IMR-90 (cell line): ENCODE data around the gene MICAL3. TPM values are rescaled to one million over a fixed set of nuclear protein-coding genes. Genes with fewer than 3 reads are reported as not detected.
A peak's percentile ranks its signal among the peaks of the same experiment; 100 is the strongest.

Source experiments
- ATAC-seq: fragments of 200-7000 bp; cut with Tn5 transposase; 2 replicates; pipeline ENCODE4 v1.9.1; 2020; ENCODE audit warnings: low read depth, mild to moderate bottlenecking, moderate library complexity
- BruUV-seq: library from RNA; stranded (reverse); fragments of 400-500 nt; replicated peaks from 2 replicates; lab custom pipeline; 2021; lab: Mats Ljungman, UMichigan
- CTCF ChIA-PET: fragments of 300-600 bp; formaldehyde crosslinking; extraction: SDS; loops from one replicate; lab custom pipeline; 2021; ENCODE audit warnings: antibody characterized with exemption; lab: Yijun Ruan, JAX
- POLR2A ChIA-PET: fragments of 300-600 bp; sonication (Branson Sonifier 250); formaldehyde crosslinking; loops from one replicate; lab custom pipeline; 2022; ENCODE audit warnings: antibody characterized with exemption; ENCODE audit not compliant: unreplicated experiment; lab: Charles Lee
- DNase-seq: peaks from one replicate; pipeline ENCODE4 v3.0.0; 2013
- H2AFZ ChIP-seq: replicated peaks from 2 replicates; pipeline ENCODE3; 2013; ENCODE audit warnings: low read length, mild to moderate bottlenecking; ENCODE audit not compliant: poor library complexity
- H2AK5ac ChIP-seq: 2 replicates; pipeline ENCODE4 v1.6.1; 2013; ENCODE audit warnings: low read depth, low read length, inconsistent platforms
- H2AK9ac ChIP-seq: replicated peaks from 2 replicates; pipeline ENCODE3; 2013; ENCODE audit warnings: mild to moderate bottlenecking, low read depth, low read length, moderate library complexity; ENCODE audit not compliant: poor library complexity
- H2BK120ac ChIP-seq: 2 replicates; pipeline ENCODE4 v1.6.1; 2013; ENCODE audit warnings: low read depth, low read length, inconsistent platforms
- H2BK15ac ChIP-seq: 3 replicates; pipeline ENCODE4 v1.6.1; 2013; ENCODE audit warnings: low read depth, low read length, inconsistent platforms
- H2BK20ac ChIP-seq: 2 replicates; pipeline ENCODE4 v1.6.1; 2013; ENCODE audit warnings: low read depth, mild to moderate bottlenecking, inconsistent platforms, low read length, moderate library complexity
- H2BK5ac ChIP-seq: 2 replicates; pipeline ENCODE4 v1.6.1; 2013; ENCODE audit warnings: mild to moderate bottlenecking, low read depth, low read length, inconsistent platforms; ENCODE audit not compliant: poor library complexity, severe bottlenecking
- H3K14ac ChIP-seq: replicated peaks from 2 replicates; pipeline ENCODE4 v1.6.1; 2013; ENCODE audit warnings: low read depth, low read length, inconsistent platforms
- H3K18ac ChIP-seq: 2 replicates; pipeline ENCODE4 v1.6.1; 2013; ENCODE audit warnings: low read depth, low read length, control low read depth
- H3K23ac ChIP-seq: 2 replicates; pipeline ENCODE4 v1.6.1; 2013; ENCODE audit warnings: low read depth, low read length, inconsistent platforms
- H3K27ac ChIP-seq: 2 replicates; pipeline ENCODE4 v1.5.1; 2013; ENCODE audit warnings: mild to moderate bottlenecking, control low read depth, low read length; ENCODE audit not compliant: insufficient read depth
- H3K27me3 ChIP-seq: 2 replicates; pipeline ENCODE4 v1.6.1; 2013; ENCODE audit warnings: low read length; ENCODE audit not compliant: control insufficient read depth, insufficient read depth
- H3K36me3 ChIP-seq: 2 replicates; pipeline ENCODE4 v1.6.1; 2013; ENCODE audit warnings: low read length, mixed read lengths; ENCODE audit not compliant: control insufficient read depth, insufficient read depth
- H3K4ac ChIP-seq: 2 replicates; pipeline ENCODE4 v1.6.1; 2013; ENCODE audit warnings: low read depth, low read length, inconsistent platforms
- H3K4me1 ChIP-seq: 2 replicates; pipeline ENCODE4 v1.6.1; 2013; ENCODE audit warnings: low read length, mixed read lengths; ENCODE audit not compliant: control insufficient read depth, insufficient read depth
- H3K4me2 ChIP-seq: 2 replicates; pipeline ENCODE4 v1.6.1; 2013; ENCODE audit warnings: low read depth, mild to moderate bottlenecking, control low read depth, low read length, moderate library complexity
- H3K4me3 ChIP-seq: 2 replicates; pipeline ENCODE4 v1.5.1; 2013; ENCODE audit warnings: low read depth, mild to moderate bottlenecking, control low read depth, low read length, moderate library complexity; ENCODE audit not compliant: insufficient read depth
- H3K56ac ChIP-seq: 2 replicates; pipeline ENCODE4 v1.6.1; 2013; ENCODE audit warnings: low read length, inconsistent platforms; ENCODE audit not compliant: insufficient read depth; ENCODE audit errors: extremely low read depth
- H3K79me1 ChIP-seq, 2 experiments: 2 replicates each; pipeline ENCODE4 v1.6.1; 2013; ENCODE audit warnings: low read length in 2 of 2, inconsistent platforms in 1 of 2, low read depth in 1 of 2
- H3K9ac ChIP-seq: 2 replicates; pipeline ENCODE4 v1.6.1; 2013; ENCODE audit warnings: low read depth, low read length, control low read depth
- H3K9me1 ChIP-seq: 2 replicates; pipeline ENCODE4 v1.6.1; 2013; ENCODE audit warnings: low read length, inconsistent platforms; ENCODE audit not compliant: insufficient read depth
- H3K9me3 ChIP-seq: 2 replicates; pipeline ENCODE4 v1.6.1; 2013; ENCODE audit warnings: low read length; ENCODE audit not compliant: control insufficient read depth, insufficient read depth
- H4K20me1 ChIP-seq: 2 replicates; pipeline ENCODE4 v1.6.1; 2013; ENCODE audit warnings: low read length, inconsistent platforms; ENCODE audit not compliant: insufficient read depth
- H4K5ac ChIP-seq: 2 replicates; pipeline ENCODE4 v1.6.1; 2013; ENCODE audit warnings: mild to moderate bottlenecking, low read depth, low read length, control low read depth
- H4K8ac ChIP-seq, 2 experiments: 2 replicates each; pipeline ENCODE4 v1.6.1; 2013; ENCODE audit warnings: low read depth in 2 of 2, low read length in 2 of 2, control low read depth in 1 of 2, inconsistent platforms in 1 of 2
- H4K91ac ChIP-seq: 2 replicates; pipeline ENCODE4 v1.6.1; 2013; ENCODE audit warnings: low read depth, low read length, inconsistent platforms; ENCODE audit not compliant: insufficient read depth
- SMC3 ChIP-seq: fragments of 150-350 bp; IDR thresholded peaks from 2 replicates; pipeline ENCODE4 v1.6.1; 2016; ENCODE audit warnings: low read depth, mild to moderate bottlenecking, antibody characterized with exemption, low read length, moderate library complexity
- WGBS, 2 experiments: methylation state at CpG; one replicate each; pipeline versions ENCODE4 v1.1.5 to v1.1.7; 2013; ENCODE audit warnings: missing lambda C conversion rate in 2 of 2; ENCODE audit not compliant: insufficient read length in 1 of 2; ENCODE audit errors: extremely low coverage in 2 of 2; 5-methylcytosine and 5-hydroxymethylcytosine counted together
- dilution Hi-C: fragments of 300-500 bp; cut with HindIII; formaldehyde crosslinking; loops from one replicate; pipeline ENCODE4 v1.14.3; 2018; ENCODE audit warnings: low sequenced_read_pairs; ENCODE audit not compliant: unreplicated experiment
- in situ Hi-C: fragments of 300-500 bp; cut with MboI; formaldehyde crosslinking; loops from 3 replicates; pipeline ENCODE4 v1.14.3; 2019; ENCODE audit warnings: low sequenced_read_pairs, inconsistent platforms, mixed read lengths
- intact Hi-C: fragments of 100-400 bp; cut with micrococcal nuclease; formaldehyde crosslinking; loops from 2 replicates; pipeline ENCODE4 v1.10.0; 2022
- polyA plus RNA-seq, 3 experiments: library from polyadenylated mRNA; depleted of rRNA; stranded (reverse); fragments of >200 nt; gene quantifications; 2 replicates each; pipeline ENCODE4 v1.2.3, GENCODE V29; 2012; ENCODE audit warnings: low replicate concordance in 1 of 3
- total RNA-seq: library from RNA; depleted of rRNA; stranded (reverse); fragments of >200 nt; gene quantifications from 2 replicates; pipeline ENCODE4 v1.2.3, GENCODE V29; 2012

MICAL3 gene
- total and polyA plus RNA-seq, 2 of the 4 experiments (the other 2 are of a cell fraction): 17.6 to 26.8 TPM

GRCh38 chr22:18058371-18059093 lies 34.2 kb upstream of the MICAL3 start:
- intact Hi-C loops (no loop called here), in situ Hi-C loops (loop anchor here (25.0 kb wide), 1 partner anchor 496 kb away; the partner anchor contains the start of gene SLC25A18), dilution Hi-C loops (no loop called here)
- Histone ChIP-seq H3K56ac (no peak overlapping the region), H3K4me3 (no peak overlapping the region), H3K79me1 (no peaks in the 10 kb centered on the region), H3K4ac (peak overlapping the region; percentile 59), H4K5ac (no peak overlapping the region), H4K8ac (no peak overlapping the region; a peak in 1 of 4 replicates), H3K9me3 (no peaks in the 10 kb centered on the region), H2BK120ac (peak overlapping the region; percentile 52), H4K20me1 (no peaks in the 10 kb centered on the region), H2AK5ac (peak overlapping the region; percentile 85), H3K4me2 (no peak overlapping the region), H2BK20ac (peak overlapping the region; percentile 17), H2BK15ac (peak overlapping the region; percentile 90), H3K27me3 (no peaks in the 10 kb centered on the region), H2AFZ (no peak overlapping the region), H4K91ac (peak overlapping the region; percentile 32; the same call in 1 of the 2 replicates), H3K9me1 (peaks cover 16% of the 10 kb centered on the region), H3K14ac (no peak overlapping the region), H2AK9ac (no peak overlapping the region), H3K9ac (no peak overlapping the region), H3K23ac (no peak overlapping the region), H3K36me3 (no peaks in the 10 kb centered on the region), H3K18ac (no peak overlapping the region; the same call in none of the 2 replicates), H3K27ac (no peak overlapping the region), H2BK5ac (no peak overlapping the region), H3K4me1 (peaks cover 20% of the 10 kb centered on the region)
- WGBS, 2 experiments: 87% methylated on average over 3 of the region's 7 CpGs; no CpG with 5 or more reads in 1 of the 2 experiments
- ATAC-seq: no peak
- DNase-seq: no peak
- BruUV-seq: no TSS peak
- ChIA-PET POLR2A (no interaction called here), CTCF (interaction anchor here (1.4 kb wide), 1 partner anchor 17 kb away, joined by 4 read pairs; no protein-coding TSS in a partner anchor)
- TF ChIP-seq SMC3: no peak
